Astrocyte of the cerebellum (primary cell): ENCODE results near the gene CCDC24.
A peak's percentile ranks its signal among the peaks of the same experiment; 100 is the strongest.

ENCODE experiments used
- DNase-seq: peaks from one replicate; pipeline ENCODE4 v3.0.0-alpha.2; 2011; ENCODE audit warnings: low read depth
- H3K4me3 ChIP-seq: 2 replicates; pipeline ENCODE4 v1.5.1; 2011; ENCODE audit warnings: mild to moderate bottlenecking, low read depth, low read length, moderate library complexity
- in situ Hi-C: cut with HindIII; loops from 2 replicates; pipeline ENCODE4 v1.10.0; 2017; ENCODE audit warnings: low sequenced_read_pairs
- TF ChIP-seq, protein P1 (sequence below): IDR thresholded peaks from 2 replicates; pipeline ENCODE4 v1.5.1; 2012; ENCODE audit warnings: low read length, low read depth, moderate library complexity, mild to moderate bottlenecking; ENCODE audit errors: missing control alignments

CCDC24 gene

DNA sequence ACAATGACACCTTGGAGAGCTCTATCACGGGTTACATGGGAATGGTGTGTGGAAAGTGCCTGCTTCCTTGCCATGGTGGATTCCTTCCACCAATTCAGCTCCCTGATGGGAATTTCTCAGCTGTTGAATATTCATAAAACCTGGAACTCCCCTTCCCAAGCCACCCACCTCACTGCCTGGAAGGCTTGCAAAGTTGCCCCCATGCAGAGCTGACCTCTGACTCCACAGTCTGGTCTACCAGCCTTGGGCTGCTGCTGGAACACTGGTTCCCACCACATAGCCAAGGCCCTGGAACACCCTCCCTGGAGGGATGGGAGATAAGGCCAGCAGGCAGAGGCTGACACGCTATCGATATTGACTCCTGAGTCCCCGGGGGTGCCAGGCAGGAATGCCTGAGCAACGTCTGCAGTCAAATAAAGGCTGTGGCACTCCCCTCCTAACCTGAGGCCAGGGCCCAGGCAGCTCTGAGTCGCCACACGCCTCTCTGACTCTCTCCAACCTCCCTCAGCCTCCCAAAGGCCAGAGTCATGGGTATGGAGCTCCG, 8.8 kb downstream of the CCDC24 start:
- H3K4me3 ChIP-seq, result no peak overlapping the region
- in situ Hi-C loops, result no loop called here
- TF ChIP-seq, protein P1, sequence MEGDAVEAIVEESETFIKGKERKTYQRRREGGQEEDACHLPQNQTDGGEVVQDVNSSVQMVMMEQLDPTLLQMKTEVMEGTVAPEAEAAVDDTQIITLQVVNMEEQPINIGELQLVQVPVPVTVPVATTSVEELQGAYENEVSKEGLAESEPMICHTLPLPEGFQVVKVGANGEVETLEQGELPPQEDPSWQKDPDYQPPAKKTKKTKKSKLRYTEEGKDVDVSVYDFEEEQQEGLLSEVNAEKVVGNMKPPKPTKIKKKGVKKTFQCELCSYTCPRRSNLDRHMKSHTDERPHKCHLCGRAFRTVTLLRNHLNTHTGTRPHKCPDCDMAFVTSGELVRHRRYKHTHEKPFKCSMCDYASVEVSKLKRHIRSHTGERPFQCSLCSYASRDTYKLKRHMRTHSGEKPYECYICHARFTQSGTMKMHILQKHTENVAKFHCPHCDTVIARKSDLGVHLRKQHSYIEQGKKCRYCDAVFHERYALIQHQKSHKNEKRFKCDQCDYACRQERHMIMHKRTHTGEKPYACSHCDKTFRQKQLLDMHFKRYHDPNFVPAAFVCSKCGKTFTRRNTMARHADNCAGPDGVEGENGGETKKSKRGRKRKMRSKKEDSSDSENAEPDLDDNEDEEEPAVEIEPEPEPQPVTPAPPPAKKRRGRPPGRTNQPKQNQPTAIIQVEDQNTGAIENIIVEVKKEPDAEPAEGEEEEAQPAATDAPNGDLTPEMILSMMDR, result no peak
- no peak for DNase-seq

DNA sequence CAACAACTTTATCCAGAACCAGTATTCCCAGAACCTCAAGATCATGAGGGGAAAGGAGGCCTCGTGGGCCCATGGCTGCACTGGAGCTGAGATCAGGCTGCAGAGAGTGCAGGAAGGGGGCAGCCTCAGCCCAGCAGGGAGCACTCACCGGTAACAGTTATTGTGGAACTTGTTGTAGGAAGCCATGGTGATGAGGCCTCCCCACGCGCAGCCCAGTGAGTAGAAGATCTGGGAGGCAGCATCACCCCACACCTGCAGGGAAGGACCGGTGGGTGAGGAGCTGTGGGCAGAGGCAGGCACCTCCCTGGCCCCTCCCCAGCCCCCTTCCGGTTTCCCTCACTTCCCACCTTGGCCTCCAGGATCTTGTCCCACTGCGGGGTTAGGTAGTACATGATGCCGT, 10.8 kb downstream of the CCDC24 start:
- DNase-seq, result no peak
- no peak overlapping the region for H3K4me3 ChIP-seq
- TF ChIP-seq, protein P1, result no peak
- in situ Hi-C loops, result no loop called here

DNA sequence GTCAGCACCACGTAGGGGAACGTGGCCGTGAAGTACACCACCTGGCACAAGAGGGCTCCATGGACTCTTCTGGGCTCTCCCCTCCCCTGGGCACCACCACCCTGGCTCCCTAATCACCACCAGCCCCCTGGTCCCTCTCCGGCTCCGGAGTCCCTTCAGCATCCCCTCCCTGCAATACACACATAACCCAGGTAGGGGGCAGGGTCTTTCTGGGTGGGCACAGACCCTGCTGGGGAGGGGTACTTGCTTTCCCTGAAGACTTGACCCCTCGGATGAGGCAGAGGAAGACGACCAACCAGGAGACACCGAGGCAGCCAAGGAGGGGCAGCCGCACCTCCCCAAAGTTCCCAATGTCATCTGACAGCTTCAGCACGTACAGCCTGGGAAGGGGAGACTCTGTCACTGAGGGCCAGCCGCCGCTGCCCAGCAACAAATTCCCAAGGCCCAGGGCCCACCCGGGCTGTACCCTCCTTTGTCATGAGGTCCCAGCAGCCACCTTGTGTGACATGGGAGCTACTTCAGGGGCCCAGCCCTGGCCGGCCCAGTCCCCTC, 11.3 kb downstream of the CCDC24 start:
- H3K4me3 ChIP-seq, result no peak overlapping the region
- no peak for DNase-seq
- in situ Hi-C loops, result no loop called here
- TF ChIP-seq, protein P1, result peak; percentile 36

DNA sequence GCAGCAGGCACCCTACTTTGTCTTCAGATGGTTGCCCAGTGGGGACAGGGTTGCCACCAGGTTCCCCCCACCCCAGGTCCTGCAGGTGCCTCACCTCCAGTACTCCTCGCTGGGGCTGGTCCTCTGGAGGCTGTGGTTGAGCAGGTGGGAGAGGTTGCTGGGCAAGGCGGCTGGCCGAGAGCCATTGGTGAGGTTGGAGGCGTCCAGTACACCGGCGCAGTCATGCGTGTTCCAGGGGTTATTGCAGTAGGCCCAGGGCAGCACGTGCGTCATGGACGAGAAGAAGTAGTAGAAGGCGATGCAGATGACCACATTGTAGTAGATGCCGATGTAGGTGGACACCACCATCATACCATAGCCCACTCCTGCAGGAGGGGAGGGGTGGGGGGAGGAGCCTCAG, 16.9 kb downstream of the CCDC24 start:
- in situ Hi-C loops, result no loop called here
- no peak overlapping the region for H3K4me3 ChIP-seq
- no peak for DNase-seq

DNA sequence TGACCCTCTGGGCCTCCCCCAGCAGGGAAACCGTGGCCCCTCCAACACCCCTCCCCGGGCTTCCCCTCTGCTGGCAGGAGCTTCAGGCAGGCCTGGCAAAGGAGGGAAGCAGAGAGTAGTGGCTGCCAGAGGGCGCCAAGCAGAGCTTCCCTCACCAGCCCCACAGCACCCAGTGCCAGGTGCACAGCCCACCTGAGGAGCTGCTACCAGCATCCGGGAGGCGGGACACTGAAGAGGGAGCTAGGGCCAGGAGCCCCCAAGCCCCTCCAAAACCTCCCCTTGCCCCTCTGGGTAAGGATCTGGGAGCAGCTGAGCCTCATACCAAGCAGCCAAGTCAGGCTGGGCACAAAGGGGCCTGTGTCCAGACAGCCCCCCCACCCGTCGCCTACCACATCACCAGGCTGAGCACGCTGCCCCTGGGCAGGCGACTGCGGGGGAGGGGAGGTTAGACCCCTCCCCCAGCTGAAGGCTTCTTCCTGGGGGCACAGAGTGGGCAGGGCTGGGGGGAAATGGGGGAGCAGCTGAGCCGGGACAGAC, 19.6 kb downstream of the CCDC24 start:
- H3K4me3 ChIP-seq, result no peak overlapping the region
- no peak for DNase-seq
- in situ Hi-C loops, result no loop called here
- TF ChIP-seq, protein P1, result no peak

More for the DNA sequence above, 16.9 kb downstream of the CCDC24 start:
- TF ChIP-seq, protein P1, result no peak

DNA sequence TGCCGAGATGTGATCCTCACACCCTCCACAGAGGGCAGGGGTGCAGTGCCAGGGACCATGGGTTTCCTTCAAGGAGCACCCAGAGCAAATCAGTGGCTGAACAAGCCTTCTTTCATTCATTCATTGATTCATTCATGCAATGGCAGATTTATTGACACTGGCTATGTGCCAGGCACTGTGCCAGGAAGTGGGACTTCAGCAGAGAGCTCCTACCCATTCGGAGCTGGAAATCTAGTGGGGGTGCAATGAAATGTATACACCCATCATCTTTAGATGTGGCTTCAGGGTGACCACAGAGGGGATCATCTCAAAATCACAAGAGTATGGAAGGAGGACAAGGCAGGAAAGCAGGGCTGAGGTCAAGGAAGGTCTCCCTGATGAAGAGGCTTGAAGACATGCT, 21.0 kb downstream of the CCDC24 start:
- no peak for DNase-seq
- no peak overlapping the region for H3K4me3 ChIP-seq
- in situ Hi-C loops, result no loop called here
- TF ChIP-seq, protein P1, result no peak
